NCI-H460 (cell line): ENCODE data around the gene FXYD5. TPM values are rescaled to one million over a fixed set of nuclear protein-coding genes. Genes with fewer than 3 reads are reported as not detected.

Experiments
- DNase-seq: peaks from one replicate; pipeline ENCODE4 v3.0.0-alpha.2; 2016; ENCODE audit warnings: low read depth; ENCODE audit errors: extremely low read depth
- polyA plus RNA-seq: library from polyadenylated mRNA; depleted of rRNA; stranded (reverse); fragments of >200 nt; gene quantifications from 2 replicates; pipeline ENCODE4 v1.2.3, GENCODE V29; 2014; cell fraction: nucleus; rRNA removed
- total RNA-seq: library from RNA; depleted of rRNA; stranded (reverse); fragments of >200 nt; shearing (Covaris generic); gene quantifications from 2 replicates; pipeline ENCODE4 v1.2.3, GENCODE V29; 2014; rRNA removed

FXYD5 gene, protein sequence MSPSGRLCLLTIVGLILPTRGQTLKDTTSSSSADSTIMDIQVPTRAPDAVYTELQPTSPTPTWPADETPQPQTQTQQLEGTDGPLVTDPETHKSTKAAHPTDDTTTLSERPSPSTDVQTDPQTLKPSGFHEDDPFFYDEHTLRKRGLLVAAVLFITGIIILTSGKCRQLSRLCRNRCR
- total RNA-seq, result 104 TPM in 2 replicates
- polyA plus RNA-seq, result 49.6 and 55.5 TPM in 2 replicates

DNA sequence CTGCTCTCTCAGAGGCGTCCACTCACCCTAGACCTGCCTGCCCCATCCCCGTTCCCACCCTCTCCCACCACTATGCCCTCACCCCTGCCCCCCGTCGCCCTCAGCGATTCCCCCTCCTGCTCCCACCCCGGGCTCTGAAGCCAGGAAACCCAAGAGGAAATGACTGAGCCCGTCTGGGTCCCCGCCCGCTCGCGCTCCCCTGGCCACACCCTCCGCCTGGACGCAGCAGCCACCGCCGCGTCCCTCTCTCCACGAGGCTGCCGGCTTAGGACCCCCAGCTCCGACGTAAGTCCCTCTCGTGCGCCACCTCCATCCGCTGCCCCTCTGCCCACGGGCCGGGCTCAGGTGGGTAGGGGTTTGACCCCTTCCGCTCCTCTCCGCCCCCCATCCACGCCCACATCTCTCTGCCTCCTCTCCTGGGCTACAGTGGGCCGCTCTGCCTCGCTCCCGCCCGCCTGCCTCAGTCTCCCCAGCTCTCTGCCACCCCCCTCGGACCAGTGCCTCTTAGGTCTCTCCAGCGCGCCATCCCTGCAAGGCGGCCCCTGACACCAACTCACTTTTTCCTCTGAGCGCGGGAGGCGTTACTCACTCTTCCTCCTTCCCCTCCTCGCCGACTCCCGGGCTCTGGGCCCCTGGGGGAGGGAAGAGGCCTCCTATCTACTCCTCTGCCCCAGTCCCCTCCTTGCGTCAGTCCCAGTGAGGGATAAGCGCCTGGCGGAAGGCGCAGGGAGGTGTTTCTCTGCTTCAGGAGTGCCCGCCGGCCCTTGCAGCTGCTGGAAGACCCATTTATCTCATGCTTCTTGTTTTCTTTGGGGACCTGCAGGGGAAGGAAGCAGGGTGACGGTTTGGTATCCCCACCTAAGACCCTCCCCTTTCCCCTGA is at the start of gene FXYD5:
FXYD5 (plus strand) TSS at position 211 of the 882 bp plus-strand sequence. CDS start 816 bp downstream, outside the sequence.
- DNase-seq, result peak; percentile 30

DNA sequence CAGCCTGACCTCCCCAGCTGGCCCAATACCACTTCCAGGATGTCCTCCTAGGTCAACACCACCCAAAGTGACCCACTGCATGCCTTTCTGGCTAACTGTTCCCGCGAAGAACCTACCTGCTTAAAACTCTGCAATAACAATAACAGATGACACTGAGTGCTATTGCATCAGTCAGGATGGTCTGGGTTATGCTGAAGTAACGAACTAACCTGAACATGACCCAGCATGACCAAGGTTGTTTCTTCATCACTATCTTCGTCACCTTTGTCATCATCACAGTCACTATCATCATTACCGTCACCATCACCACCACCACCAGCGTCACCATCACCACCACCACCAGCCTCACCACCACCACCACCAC is 49.5 kb upstream of the FXYD5 start:
- no peak for DNase-seq

DNA sequence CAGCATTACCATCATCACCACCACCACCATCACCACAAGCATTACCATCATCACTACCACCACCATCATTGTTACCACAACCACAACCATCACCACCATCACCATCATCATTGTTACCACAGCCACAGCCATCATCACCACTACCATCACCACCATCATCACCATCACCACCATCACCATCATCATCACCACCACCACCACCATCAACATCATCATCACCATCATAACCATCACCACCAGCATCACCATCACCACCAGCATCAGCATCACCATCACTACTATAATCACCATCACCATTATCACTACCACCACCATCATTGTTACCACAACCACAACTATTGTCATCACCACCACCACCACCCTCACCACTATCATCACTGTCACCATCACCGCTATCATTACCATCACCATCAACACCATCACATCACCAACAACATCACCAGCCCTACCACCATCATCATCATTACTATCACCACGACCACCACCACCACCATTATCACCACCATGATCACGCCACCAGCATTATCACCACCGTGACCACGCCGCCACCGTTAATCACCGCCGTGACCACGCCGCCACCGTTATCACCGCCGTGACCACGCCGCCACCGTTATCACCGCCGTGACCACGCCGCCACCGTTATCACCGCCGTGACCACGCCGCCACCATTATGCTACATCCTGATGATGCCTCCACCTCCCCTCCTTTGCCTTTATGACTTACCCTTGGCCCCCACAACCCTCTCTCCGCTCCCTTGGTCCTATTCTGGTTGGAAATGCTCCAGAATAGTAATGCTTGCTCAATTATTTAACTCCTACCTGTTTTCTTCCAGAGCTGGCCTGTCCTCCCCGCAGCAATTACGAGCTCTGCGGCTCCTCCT is 48.9 kb upstream of the FXYD5 start:
- no peak for DNase-seq

DNA sequence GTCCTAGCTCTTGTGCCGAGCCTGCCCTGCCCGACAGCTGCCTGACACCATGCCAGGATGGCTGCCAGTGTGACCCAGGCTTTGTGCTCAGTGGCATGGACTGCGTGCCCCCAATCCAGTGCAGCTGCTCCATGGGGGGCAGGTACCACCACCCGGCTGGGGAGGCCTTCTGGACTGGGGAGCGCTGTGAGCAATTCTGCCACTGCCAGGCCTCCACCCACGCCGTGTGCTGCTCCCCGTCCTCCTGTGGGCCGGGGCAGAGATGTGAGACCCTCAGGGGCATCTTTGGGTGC is 48.3 kb upstream of the FXYD5 start:
- no peak for DNase-seq

DNA sequence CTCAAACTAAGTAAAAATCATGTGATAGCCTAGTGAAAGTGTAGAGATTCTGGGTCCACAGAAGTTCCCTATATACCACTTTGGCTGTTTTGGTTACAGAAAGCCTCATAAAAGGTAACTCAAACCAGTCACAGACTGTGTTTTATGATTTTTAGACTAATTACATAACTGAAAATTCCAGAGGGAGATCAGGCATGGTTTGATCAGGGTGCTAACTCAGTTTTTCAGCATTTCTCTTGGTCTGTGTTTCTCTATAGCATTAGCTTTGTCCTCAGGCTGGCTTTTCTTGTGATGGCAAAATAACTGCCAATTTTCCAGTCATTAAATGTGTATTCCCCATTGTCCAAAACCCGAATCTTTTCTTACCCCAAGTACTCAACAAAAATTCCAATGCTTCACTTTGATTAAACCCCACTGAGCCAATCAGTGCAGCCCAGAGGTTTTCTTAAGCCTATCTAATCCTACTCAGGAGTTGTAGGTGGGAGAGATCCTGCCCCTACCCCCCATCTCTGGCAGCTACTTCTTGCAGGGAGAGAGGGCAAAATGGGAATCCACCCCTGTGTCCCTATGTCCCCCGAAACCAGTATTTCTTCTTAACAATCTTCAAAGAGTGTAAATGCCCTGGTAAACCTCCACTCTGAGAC is 47.5 kb upstream of the FXYD5 start:
- DNase-seq, result no peak

DNA sequence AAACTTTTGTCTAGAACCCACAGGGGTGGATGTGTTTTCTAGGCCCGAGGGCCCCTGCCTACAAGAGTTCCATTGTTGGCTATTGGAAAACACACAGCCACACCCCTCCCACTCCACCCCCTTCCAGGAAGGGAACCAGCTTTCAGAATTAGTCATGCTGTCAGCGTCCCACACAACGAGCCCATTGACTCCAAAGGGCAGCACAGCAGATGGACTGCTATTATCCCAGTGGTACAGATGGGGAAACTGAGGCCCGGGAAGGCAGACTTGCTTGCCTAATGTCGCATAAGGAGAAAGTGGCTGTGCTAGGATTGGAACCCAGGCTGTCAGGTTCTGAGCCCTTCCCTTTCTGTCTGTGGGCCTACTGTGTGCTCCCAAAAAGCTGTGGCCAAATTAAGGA is 47.0 kb upstream of the FXYD5 start:
- DNase-seq, result peak; percentile 40

DNA sequence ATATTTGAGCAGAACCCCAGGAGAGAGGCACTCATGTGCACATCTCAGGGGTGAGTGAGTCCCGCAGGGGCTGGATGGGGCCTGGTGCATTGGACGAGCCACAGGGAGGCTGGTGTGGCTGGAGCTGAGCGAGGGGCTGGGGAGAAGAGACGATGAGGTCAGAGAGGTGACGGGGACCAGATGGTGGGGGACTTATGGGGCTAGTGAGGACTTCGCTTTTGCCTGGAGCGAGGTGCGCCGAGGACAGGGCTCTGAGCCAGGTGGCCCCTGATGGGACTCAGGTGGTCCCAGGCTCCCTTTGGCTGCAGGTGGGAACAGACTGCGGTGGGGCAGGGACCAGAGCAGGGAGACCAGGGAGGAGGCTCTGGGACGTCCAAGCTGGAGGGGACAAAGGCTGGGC is 45.8 kb upstream of the FXYD5 start:
- no peak for DNase-seq

DNA sequence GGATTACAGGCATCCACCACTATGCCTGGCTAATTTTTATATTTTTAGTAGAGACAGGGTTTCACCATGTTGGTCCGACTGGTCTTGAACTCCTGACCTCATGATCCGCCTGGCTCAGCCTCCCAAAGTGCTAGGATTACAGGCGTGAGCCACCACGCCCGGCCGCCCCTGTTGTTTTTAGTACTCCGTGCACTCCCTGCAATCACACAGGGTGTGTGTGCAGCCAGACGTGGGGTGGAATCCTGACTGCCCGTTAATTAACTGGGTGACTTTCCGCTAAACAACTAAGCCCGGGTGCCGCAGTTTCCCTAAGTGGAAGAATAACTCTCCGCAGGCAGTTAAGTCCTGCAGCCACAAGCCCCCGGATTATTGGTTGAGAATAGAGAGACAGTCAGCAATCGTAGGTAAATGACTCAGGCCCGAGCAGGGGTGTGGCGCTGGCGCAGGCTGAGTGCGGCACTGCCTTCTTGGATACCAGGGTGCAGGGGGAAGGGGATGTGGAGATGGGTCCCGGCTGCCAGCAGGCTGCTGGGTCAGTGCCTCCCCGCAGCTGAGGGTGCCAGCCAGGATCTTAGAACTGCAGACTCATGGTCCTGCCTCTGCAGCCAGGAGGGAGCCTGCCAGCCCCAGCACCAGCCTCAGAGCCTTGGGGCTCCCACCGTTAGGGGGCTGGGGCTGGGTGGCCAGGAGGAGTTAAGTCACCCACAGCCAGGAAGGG is 45.0 kb upstream of the FXYD5 start:
- peak; percentile 36 for DNase-seq

DNA sequence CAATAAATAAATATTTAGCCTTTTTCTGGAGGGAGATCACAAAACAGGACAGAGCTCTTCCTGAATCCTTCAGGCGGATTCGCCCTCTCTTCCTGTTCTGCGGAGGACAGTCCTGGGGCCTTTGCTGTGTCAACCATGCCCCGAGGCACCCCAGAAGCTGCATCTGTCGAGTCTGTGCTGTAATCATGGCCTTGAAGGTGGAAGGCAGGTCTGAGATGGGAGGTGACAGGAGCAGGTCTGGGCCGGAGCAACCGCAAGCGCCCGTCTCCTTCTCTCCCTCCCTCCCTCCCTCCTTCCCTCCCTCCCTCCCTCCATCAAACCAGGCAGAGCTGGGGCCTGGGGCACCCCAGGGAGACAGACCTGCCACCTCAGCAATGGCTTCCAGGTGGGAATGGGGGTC is 43.6 kb upstream of the FXYD5 start:
- DNase-seq, result no peak

DNA sequence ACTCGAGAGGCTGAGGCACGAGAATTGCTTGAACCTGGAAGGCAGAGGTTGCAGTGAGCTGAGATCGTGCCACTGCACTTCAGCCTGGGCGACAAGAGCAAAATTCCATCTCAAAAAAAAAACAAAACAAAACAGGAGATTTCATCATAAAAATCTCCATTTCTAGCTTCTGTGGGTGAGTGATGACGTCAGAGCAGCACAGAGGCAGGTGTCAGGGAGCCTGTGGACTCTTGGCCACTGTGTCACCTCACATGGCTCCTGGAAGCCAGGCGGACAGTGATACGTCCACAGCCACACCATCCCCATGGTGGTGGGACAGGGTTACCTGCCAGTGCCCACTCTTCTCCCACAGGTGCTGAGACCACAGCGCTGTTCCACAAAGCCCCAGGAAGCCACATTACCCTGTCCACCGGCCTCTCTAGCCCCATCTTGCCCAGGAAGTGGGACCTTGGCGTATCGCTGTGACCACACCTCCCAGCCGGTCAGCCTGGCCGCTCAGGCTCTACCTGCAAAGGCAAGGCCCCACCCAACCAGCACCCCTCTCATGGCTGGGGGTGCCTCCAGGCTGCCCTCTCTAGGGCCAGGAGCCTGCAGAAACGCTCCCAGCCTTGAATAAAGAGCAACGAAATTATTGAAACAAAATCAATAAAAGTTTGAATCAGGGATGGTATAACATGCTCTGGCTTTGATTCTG is 41.4 kb upstream of the FXYD5 start:
- no peak for DNase-seq

DNA sequence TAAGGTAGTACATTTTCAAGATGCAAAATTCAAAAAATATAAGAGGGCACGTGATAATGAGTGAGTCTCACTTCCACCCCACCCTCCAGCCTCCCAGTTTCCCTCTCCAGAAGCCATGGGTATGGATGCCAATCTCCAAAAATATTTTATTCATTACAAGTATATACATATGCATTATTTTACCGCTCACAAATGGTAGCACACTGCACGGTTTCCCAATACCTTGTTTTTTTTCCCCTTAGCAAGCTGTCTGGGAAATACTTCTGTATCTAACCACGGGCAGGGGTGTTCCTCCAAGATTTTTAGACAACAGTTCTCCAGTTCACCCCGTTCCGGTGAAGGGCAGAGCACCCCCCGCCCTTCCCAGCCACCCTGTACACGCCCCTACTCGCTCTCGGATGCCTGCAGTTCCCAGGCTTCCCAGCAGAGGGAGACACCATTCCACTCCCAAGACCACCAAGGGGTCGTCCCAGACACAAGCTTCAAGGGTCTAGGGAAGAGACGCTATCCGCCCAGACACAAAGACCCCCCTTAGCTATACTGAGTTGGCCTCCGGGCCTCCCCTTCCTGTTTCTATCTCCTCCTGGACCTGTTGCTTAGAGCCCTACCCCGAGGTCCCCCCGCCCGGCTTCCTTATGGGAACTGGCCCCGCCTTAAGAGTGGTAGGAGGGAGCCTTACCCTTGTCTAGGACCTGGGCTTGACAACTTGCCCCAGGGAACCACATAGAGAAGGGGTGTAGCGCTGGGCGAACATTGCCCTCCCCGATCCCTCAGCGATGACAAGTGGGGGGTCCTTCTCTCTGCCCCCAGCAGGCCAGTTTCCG is 40.0 kb upstream of the FXYD5 start:
- DNase-seq, result no peak

DNA sequence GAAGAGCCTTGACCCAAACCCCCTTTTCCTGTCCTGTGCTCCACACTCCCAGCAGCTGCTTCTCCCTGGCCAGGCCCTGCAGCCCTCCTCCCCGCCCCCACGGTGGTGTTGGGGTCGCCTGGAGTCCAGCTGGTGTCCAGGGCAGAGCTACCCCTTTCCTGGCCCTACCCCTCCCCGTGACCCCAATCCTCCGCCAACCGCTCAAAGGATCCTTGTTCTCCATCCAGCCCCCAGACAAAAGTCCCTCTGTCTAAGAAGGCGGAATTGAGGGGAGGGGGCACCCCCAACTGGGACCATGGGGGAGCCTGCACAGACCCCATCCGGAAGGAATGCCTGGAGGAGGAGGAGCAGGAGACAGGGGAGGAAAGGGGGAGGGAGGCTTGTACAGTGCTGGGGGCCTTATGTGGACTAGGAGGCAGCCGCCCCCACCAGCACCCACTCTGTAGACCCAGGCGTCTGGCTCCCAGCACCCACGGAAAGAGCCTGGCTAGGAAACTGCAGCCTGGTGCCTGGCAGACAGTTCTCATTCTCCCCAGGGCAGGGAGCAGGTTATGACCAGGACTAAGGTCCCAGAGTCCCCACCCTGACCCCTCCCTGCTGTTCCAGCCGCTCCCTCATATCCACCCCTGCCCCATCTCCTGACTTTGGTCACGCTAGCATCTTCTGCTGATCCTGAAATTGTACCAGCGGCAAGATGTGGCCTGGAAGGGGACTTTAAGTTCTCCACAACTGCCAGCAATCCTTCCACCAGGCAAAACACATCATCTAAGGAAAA is 39.2 kb upstream of the FXYD5 start, which contains the start of gene FXYD3:
FXYD3 (plus strand) TSS at position 647 of the 775 bp plus-strand sequence. CDS start 3,554 bp downstream, outside the sequence.
- no peak for DNase-seq

DNA sequence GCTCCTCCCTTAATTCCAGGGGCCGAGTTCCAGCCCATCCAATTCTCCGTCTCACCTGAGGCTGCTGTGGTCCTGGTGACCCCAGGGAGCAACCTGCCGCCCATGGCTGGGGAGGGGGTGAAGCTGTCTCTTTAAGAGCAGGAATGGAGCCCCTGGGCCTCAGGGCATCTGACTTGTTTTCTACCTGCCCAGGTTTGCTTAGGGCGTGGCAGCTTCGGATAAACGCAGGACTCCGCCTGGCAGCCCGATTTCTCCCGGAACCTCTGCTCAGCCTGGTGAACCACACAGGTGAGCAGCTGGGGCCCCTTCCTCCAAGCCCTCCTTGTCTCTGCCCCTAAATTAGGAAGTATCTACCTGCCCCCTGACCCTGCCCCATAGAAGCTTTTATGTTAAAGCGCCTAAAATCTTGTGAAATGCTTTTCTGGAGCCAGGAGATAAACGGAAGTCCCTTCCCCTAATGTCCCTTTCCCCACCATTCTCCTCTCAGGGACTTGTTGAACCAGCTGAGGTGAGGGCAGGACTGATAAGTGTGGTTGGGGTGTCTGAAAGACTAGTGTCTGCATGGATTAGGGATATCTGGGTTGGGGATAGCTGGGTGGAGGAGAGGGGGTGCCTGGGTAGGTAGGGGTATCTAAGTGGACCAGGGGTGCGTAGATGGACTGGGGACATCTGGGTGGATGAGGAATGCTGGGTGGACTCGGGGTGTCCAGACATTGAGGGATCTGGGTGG is 38.3 kb upstream of the FXYD5 start:
- no peak for DNase-seq

DNA sequence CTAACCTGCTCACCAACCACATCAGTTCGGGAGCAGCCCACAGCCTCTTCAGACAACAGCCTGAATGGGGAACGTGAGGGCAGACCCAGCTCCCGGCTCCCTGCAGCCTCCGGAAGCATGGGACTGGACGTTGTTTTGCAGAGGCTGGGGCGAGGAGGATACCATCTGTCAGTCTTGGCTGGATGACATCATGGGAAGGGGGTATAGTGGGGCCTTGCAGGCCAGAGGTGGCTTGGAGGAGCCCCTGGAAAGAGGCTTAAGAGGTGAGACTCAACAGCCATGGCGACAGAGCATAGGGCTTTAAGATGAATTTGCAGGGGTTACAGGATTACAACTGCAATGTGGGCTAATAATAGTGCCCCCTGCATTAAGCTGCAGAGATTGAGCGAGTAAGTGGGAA is 37.4 kb upstream of the FXYD5 start:
- DNase-seq, result no peak

DNA sequence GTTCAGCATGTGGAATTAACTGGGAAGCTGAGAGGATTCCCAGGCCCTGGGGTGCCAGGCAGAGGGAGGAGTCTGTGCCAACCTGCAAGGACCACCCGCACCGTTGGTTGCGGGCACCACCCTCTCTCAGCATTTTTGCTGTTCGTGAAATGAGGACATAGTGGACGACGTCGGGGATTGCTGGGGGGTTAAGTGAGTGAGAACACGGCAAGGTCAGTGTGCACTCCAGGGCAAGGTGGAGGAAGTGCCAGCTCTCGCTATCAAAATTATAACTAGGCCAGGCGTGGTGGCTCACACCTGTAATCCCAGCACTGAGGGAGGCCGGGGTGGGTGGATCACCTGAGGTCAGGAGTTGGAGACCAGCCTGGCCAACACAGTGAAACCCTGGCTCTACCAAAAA is 36.7 kb upstream of the FXYD5 start:
- DNase-seq, result no peak

DNA sequence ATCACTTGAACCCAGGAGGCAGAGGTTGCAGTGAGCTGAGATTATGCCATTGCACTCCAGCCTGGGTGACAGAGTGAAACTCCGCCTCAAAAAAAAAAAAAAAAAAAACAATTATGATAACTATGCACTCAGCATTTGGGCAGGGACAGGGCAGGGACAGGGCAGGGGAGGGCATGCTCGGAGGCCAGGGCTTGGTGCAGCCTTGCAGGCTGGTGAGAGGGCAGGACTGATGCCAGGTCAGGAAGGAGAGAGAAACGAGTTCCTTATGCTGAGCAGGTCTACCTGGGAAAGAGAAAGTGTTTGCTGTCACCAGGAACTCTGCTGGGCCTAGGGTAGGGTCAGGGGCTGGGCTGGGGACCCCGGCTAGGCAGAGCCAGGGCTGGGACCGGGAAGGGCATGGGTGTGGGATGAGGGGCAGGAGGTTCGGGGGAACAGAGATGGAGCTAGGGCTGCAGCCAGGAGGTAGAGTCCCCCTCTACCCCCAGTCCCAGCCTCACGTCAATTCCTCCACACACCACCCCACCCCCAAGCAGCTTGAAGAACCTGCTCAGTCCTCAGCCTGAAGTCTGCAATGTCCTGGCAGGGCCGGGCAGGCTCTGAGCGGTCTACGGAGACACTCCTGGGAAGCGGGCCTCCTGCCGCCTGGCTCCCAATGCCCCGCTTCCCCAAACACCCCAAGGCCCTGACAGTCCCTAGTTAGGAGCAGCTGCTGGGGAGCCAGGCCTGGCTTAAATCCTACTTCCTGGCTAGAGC is 36.1 kb upstream of the FXYD5 start:
- no peak for DNase-seq
